RCC 7860 (cell line): Measurements from ENCODE around the gene RHOH.
"Not testable (repeated sequence)": the region's sequence is repeated elsewhere in the genome, so short reads cannot be mapped to it uniquely, and the experiment has no call there.

ENCODE experiments used
- DNase-seq: peaks from one replicate; pipeline ENCODE4 v3.0.0-alpha.2; 2015; ENCODE audit warnings: low spot score
- FAIRE-seq: peaks from 2 replicates; lab custom pipeline; 2012; peaks lifted over from hg19 to GRCh38; lab: Jason Lieb, UNC

The RHOH gene

GRCh38 chr4:40196724-40197281, at the start of gene RHOH:
RHOH (plus strand) TSS chr4:40197031; CDS start chr4:40243387, 46,356 bp downstream.
- DNase-seq (no peak), FAIRE-seq (no peak)

- FAIRE-seq, DNase-seq: not testable (repeated sequence)
Measured at GRCh38 chr4:40147490-40147889, 49.3 kb upstream of the RHOH start.

- FAIRE-seq (peak; percentile 79), DNase-seq (peak; percentile 65)
Measured at GRCh38 chr4:40149960-40150385, 46.9 kb upstream of the RHOH start.

- FAIRE-seq, result no peak
Measured at GRCh38 chr4:40150932-40151331, 45.9 kb upstream of the RHOH start.

GRCh38 chr4:40152637-40153036, 44.2 kb upstream of the RHOH start:
- DNase-seq (no peak), FAIRE-seq (no peak)

More at GRCh38 chr4:40150932-40151331, 45.9 kb upstream of the RHOH start:
- DNase-seq, result peak; percentile 43

GRCh38 chr4:40157436-40157835, 39.4 kb upstream of the RHOH start:
- DNase-seq (no peak), FAIRE-seq (no peak)

- FAIRE-seq, result no peak
- DNase-seq, result no peak
Measured at GRCh38 chr4:40160258-40160657, 36.6 kb upstream of the RHOH start.

GRCh38 chr4:40164459-40164858, 32.4 kb upstream of the RHOH start:
- FAIRE-seq, result no peak
- no peak for DNase-seq

- FAIRE-seq (no peak), DNase-seq (no peak)
Measured at GRCh38 chr4:40165916-40166315, 30.9 kb upstream of the RHOH start.

- DNase-seq, result no peak
- FAIRE-seq, result peak; percentile 10
Measured at GRCh38 chr4:40168070-40168469, 28.8 kb upstream of the RHOH start.

- DNase-seq, result no peak
- FAIRE-seq, result no peak
Measured at GRCh38 chr4:40170588-40170987, 26.2 kb upstream of the RHOH start.

- DNase-seq, result no peak
- FAIRE-seq, result no peak
Measured at GRCh38 chr4:40173470-40173875, 23.4 kb upstream of the RHOH start.

- FAIRE-seq (no peak), DNase-seq (no peak)
Measured at GRCh38 chr4:40176602-40177001, 20.2 kb upstream of the RHOH start.

- DNase-seq (no peak), FAIRE-seq (no peak)
Measured at GRCh38 chr4:40177591-40177990, 19.2 kb upstream of the RHOH start.

- FAIRE-seq (no peak), DNase-seq (no peak)
Measured at GRCh38 chr4:40178672-40179071, 18.2 kb upstream of the RHOH start.

- no peak for FAIRE-seq
- no peak for DNase-seq
Measured at GRCh38 chr4:40179360-40179759, 17.5 kb upstream of the RHOH start.

- FAIRE-seq (peak; percentile 39), DNase-seq (peak; percentile 46)
Measured at GRCh38 chr4:40180356-40180755, 16.5 kb upstream of the RHOH start.

- FAIRE-seq (no peak), DNase-seq (no peak)
Measured at GRCh38 chr4:40182001-40182400, 14.8 kb upstream of the RHOH start.

GRCh38 chr4:40182954-40183353, 13.9 kb upstream of the RHOH start:
- FAIRE-seq (no peak), DNase-seq (no peak)

GRCh38 chr4:40183615-40184411, 13.0 kb upstream of the RHOH start:
- no peak for FAIRE-seq
- no peak for DNase-seq

- FAIRE-seq, result peak; percentile 65
Measured at GRCh38 chr4:40185830-40186664, 10.8 kb upstream of the RHOH start.

GRCh38 chr4:40186665-40187014, 10.2 kb upstream of the RHOH start:
- FAIRE-seq, result no peak
- DNase-seq, result no peak

More at GRCh38 chr4:40185830-40186664, 10.8 kb upstream of the RHOH start:
- DNase-seq, result peak; percentile 28
